ENCODE data around the gene NINJ2.

NINJ2 gene

DNA sequence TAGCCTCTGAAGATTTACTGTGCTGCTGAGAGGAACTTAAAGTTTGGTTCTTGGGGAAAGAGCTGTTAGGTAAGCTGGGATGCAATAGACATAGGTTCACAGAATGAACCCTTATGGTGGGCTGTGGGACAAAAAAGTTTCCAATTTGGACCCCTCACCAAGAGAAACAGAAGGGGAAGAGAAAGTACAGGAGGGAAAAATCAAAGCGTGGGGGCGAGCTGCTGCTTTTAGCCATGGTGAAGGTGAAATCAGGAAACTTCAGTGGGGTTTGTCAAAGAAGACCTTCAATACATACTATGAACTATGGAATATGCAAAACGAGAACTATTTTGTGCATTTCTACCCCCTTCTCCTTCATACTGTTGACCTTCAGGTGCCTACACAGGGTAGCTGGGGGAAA, 10.6 kb upstream of the NINJ2 start:
- no peak for DNase-seq (ENCODE audit: low read depth)

DNA sequence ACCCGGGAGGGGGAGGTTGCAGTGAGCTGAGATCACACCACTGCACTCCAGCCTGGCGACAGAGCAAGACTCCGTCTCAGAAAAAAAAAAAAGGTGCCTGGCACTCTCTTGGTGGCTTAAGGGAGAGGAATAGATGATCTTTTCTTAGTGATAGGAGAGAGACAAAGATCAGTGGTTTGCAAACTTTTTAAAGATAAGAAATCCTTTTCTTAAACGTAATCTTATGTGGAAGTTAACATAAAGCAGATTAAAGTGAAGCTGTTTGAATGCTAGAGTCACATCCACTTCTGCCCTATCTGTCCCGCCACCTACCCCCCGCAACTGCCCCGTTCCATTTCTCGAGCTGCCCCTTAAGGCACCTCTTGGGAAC, 6.3 kb upstream of the NINJ2 start:
- DNase-seq (ENCODE audit: low read depth): no peak

DNA sequence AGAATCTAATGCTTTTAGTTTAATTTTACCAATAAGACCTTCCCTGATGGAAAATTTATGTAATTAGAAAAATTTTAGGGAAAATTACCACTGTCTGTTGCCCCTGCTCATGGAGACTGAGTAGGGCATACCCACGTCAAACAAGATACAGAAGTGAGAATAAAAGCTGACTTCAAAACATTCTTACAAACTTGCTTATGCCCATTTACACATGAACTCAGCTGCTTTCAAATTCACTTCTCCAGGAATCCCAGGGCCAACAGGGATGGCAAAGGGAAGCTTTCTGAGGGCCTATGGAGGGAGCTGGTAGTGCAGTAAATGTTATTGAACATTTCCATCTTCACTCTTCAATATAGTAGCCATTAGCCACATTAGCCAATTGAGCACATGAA, 4.8 kb upstream of the NINJ2 start:
- no peak for DNase-seq (ENCODE audit: low read depth)

DNA sequence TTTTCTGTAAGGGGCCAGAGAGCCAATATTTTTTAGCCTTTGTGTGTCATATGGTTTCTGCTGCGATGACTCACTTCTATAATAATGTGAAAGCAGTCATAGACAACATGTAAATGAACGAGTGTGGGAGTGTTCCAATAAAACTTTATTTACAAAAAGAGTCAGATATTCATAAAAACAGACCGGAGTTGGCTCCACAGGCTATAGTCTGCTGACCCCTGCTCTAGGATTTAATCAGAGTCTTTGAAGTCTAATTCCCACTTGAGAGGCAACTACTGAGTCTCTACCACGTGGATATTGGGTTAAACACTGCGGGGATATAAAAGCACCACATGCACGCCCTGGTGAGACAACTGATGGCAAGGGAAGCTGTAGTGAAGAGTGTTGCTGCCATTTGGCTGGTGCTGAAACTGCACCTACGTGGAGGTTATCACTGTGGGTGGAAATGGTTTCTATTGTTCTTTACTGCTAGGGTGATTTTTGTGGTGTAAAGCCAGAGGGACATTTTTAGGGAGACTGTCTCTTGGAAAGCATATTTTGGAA, 3.6 kb upstream of the NINJ2 start:
- no peak for DNase-seq (ENCODE audit: low read depth)

DNA sequence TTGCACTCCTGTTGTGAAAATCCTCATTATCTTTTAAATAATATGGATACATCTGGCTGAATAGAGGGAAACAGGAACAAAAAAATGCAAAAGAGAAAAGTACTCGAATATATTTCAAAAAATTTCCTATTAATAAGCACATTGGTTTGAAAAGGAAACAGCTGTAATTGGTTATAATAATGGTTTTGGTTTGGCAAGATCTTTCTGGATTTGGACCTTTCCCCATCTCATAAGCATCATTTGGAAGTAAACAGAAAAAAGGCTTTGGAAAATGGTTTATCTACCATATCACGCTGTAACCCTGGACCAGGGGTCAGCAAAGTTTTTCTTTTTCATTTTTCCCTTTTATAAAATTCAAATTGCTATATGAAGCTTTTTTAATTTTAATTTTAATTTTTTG, 2.8 kb upstream of the NINJ2 start:
- DNase-seq (ENCODE audit: low read depth): no peak

DNA sequence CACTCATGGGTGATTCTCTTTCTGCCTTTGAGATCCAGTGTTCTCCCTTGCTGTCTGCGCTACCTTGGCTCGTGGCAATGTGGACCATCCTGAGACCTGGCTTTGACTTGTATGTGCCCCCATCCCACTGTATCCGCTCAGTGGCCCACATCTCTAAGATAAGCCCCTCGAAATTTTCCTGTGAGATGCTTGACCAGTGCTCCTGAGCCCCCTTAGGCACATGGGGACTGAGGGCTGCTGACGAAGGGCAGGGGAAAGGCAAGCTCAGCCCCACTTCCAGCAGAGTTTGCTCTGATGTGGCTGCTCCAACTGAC, 1.5 kb upstream of the NINJ2 start:
- DNase-seq (ENCODE audit: low read depth): no peak

DNA sequence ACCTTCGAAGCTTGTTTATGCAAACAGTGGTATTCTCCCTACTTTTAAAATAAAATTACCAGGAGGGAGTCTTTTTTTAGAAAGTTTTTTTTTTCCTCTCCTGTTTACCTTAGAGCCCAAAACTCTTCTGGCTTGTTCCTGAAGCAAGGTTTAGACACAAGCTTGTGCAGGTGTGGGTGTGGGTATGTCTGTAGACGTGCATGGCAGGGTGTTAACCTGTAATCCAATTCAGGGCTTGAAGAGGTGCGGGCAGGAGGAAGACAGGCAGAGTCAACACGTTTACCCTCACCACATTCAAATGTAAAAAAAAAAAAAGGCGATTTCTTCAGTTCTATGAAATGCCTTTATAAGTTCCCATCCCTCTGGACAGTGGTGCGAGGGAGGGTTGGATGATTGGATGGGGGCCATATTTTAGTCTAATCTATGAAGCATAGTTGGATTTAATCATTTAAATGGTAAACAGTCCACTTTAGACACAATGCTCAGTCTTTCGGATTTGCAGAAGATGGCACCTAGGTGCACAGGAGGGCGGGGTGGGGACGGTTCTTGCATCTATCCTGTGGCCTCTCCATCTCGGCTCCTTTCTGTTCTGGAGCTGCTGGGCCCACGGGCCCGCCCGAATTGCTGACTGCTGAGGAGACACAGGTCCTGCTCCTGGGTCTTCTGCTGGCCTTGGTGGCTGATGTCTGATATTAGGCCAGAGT, 982 bp upstream of the NINJ2 start:
- DNase-seq (ENCODE audit: low read depth): no peak

DNA sequence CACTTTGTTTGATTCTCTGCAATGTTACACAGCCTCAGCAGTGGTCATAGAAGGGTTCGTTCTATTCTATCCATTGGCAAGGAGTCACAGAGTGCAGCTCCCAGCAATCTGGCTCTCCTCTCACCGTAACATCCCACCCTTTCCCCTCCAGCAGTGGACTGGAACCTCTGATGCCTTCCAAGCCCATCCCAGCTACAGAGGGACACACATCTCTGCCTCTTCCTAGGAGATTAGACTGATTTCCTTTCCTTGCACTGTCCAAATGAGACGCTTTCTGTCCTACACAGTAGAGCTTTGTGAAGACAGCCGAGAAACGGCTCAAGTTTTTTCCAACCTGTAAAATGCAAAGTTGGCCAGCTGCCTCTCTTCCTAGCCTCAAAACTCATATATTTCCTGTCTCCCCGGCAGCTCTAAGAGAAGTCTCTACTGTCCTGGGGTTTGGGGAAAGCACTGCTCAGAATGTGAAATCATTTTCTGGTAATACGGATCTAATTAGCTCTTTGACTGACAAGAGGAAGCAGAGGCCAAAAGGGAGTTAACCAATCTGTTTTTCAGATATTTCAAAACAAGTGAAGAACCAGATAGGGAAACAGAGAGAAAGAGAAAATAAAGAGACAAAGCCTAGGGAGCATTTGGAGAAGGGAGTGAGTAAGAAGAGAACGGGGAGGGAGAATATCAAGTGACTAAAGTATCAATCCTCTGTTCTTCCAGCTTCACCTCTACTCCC, 516 bp downstream of the NINJ2 start:
- DNase-seq (ENCODE audit: low read depth): no peak

DNA sequence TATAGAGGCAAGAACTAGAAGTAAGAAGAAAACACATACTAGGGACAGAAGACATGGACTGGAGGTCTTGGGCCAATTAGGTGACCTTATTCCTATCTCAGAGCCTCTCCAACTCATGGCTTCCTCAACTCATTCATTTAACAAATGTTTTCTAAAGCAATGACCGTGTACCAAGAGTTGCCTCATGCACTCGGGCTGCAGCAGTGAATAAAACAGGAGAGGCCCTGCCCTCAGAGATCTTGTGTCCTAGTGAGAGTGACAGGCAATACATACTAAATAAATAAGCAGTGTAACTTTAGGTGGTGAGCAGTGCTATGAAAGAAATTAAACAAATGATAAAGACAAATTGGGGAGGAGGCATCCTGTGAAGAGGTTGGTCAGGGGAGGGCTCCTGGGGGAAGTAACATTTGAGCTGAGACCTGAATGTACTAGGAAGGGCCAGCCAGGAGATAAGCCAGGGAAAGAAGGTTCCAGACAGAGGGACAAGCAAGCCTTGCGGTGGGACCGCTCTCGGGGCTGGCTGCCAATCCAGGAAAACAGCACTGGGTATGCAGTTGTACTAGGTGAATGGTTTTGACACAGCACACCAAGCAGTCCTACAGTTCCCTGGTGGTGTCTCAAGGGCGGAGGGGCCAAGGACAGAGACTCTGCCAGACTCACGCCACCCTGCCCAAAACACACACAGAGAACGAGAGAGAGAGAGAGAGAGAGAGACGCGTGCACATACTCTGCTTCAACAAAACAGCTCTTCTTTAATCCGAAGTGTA, 1.3 kb downstream of the NINJ2 start:
- no peak for DNase-seq (ENCODE audit: low read depth)

DNA sequence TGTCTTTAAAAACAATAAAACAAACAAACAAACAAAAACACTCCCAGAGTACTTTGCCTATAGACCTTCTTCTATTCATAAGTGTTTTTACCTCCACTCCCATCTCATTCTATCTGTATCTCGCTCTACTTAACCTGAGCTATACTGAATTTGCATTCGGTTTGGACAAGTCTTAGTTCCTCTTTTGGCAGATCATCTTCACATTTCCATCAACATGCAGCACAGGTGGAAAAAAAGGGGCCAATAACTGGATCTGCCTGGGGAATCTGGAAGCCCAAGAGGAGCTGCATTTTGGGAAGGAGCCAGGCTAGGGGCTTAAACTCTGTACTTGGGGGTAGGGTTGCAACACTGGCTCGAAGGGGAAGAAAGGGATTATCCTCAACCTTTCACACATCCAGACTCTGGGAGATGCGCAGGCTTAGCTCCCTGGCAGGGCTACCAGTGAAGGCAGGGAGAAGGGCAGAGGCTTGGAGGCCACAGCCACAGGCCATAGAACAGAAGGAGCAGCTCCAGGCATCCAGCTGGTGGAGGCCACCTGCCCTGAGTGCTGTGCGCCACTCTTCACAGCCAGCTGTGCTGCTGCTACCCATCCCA, 4.1 kb downstream of the NINJ2 start:
- DNase-seq (ENCODE audit: low read depth): no peak

DNA sequence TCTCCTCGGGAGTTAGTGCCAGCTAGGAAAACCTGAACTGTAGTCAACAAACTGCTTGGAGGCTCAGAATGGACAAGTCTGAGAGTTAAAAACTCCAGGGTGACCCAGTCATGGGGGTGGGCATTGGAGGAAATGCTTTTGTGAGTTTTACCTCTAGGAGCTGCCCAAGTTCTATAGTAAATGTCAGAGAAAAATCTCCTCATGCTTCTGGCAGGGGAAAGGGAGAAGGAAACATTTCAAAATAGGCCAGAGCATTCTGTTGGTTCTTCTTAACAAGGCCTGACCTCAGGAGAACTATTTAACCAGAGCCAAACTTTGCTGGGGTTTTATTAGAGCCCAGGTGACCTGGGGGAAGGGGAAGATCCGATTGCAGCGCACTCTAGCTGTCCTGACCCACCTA, 12.3 kb downstream of the NINJ2 start:
- no peak for DNase-seq (ENCODE audit: low read depth)

DNA sequence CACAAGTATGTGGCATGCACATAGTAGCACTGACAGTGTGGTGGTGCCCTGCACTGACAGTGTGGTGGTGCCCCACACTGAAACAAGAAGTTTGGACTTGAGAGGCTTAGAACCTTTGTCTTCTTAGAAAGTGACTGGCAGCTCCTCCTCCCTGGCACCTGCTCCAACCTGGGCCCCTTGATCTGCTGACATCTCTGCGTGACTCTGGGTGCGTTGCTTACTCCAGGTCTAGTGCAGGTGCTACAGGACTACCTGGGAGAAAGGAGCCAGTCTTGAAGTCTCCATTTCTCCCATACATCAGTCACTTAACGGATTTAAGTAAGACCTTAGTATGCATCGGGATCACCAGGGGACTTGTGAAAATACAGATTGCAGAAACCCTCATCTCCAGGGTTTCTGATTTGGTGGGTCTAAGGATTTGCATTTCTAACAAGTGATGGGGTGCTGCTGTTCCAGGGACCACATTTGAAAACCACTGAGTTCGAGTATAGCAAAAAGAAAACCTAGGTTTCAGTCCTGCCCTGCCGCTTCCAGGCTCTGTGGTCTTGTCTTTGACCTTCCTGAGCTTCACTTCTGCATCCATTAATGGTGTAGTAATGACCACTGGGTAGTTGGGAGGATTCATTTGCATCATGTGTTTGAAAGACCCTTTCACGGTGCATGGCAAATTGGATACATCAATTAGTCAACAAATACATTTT, 15.7 kb downstream of the NINJ2 start:
- DNase-seq (ENCODE audit: low read depth): no peak

DNA sequence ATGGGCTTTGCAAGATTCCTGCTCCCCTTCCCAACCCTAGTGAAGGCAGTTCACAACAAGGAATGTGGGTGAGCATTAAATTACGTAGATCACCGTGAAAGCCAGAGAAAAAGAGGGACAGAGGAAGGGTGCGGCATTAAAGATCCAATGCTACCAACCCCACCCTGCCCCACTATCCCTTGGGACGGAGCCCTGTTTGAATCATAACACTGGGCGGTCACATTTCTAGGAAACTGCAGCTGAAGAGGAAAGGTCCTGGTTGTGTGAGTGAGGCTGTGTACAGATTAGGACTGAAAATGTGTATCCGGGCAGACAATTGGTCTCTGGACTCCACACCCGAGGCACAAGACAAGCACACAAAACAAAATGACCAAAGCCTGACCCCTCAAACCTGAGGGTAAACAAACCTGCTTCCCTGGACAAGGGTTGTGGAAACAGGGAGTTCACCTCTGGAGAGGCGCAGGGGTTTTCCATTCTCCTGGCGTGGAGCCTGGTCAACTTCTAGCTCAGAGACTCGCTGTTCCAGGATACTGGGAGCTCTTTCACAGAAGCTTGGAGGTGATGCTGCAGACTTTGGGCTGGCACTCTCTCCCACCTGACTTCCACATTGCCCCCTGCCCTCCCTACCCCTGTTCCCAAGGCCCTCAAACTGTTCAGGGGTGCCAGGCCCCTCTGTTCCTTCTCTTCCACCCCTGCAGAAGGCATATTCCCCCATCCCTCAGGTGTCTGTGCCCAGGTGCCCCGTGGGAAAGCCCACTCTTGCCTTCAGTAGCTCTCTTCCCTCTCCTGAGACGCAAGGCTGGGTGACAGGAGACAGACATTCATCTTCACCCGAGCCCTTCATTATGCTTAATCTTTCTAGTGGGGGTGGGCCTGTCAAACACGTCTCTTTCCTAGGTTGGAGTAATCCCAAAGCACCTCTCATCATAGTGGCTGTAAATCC, 16.5 kb downstream of the NINJ2 start:
- no peak for DNase-seq (ENCODE audit: low read depth)

DNA sequence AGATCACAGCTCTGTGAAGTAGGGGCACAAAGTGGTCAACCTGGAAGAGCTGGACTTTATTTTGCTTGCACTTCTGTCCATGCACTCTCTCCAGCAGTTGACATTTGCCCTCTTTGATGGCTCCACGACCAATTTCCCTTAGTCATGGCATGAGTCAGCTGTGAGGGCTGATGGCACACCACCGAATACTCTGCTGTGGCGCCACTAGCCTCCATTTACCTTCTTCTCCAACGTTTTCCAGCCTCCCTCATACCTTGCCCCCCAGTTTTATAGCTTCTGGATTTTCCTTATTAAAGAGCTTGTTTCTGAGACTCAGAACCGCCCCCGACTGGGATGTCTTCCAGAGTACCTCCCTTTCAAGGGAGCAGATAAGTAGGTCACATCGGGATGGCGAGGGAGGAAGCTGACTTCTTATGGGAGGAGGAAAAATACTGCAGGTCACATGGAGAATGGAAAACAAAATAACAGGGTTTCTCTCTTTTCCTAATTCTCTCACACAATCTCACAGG, 17.6 kb downstream of the NINJ2 start:
- DNase-seq (ENCODE audit: low read depth): no peak

DNA sequence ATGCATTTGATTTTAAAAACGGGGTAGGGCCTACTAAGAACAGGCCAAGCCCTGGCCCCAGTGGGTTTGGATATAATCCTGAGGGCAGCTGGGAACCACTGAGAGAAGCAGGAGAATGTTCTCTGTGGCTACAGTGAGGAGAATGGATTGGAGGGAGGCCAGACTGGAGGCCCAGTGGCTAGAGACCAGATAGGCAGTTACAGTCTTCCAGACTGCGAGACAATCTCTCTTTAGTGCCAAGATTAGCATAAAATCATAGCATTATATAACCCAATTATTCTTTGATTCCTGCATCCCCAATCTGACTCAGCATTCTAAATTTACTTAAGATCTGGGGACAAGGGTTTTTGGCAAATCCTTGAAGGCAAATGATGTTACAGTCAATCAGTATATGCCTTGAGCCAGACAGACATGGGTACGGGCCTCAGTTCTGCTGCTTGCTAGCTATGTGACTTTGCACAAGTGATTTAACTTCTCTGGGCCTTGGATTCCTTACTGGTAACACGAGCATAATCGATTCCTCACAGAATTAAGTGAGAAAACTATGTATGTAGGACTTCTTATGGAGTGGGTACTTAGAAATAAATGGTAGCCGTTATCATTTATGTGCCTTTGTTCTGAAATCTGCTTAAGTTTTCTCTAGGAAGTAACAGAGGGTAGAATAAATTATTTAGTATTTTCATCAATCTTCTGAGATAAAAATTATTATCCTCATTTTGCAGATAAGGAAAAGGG, 18.3 kb downstream of the NINJ2 start:
- no peak for DNase-seq (ENCODE audit: low read depth)

DNA sequence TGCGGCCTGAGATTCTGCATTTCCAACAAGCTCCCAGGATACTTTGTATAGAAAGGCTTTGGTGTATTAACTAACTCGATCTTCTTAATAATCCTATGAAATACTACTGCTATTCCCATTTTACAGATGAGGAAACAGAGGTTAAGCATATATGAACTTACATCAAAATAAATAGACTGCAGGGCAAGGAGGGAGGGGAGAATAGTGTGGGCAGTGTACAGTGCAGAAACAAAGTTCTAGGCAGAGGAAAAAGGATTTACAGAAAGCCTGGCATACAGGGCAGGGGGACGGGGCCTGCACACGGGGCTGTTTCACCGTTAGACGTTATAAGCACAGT, 19.0 kb downstream of the NINJ2 start:
- DNase-seq (ENCODE audit: low read depth): no peak

DNA sequence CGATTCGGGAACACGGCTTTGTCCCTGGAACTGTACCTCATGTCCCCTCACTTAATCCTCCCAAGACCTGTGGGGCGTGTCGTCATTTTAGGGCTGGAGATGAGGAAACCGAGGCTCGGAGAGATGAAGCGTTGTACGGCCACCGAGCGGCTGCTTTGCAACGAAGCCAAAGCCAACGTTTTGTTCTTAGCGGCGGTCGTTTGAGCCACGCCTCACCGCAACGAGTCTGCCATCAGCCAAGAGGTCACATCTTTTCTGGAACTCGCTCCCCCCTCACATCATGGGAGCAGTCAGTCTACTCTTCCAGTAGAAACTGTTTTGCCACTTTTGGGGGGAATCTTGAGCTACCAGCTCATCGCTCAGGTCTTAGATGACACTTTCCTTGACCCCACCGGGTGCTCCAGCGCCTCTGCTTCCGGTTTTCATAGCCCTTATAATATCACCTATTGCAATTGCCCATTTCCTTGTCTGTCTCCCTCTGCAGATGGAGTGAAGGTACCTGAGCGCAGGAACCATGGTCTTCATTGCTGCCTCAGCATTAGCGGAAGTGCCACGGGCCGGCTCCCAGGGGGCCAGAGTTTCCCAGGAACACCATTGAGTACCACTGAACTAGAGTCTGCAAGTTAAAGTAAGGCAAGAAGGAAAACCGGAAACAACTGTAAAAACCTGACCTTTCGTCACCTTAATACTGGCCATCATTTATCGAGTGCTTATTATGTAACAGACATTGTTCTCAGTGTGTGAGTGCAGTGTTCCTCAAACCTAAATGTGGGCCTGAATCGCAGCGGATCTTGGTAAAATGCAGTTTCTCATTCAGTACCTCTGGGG, 19.6 kb downstream of the NINJ2 start:
- no peak for DNase-seq (ENCODE audit: low read depth)

DNA sequence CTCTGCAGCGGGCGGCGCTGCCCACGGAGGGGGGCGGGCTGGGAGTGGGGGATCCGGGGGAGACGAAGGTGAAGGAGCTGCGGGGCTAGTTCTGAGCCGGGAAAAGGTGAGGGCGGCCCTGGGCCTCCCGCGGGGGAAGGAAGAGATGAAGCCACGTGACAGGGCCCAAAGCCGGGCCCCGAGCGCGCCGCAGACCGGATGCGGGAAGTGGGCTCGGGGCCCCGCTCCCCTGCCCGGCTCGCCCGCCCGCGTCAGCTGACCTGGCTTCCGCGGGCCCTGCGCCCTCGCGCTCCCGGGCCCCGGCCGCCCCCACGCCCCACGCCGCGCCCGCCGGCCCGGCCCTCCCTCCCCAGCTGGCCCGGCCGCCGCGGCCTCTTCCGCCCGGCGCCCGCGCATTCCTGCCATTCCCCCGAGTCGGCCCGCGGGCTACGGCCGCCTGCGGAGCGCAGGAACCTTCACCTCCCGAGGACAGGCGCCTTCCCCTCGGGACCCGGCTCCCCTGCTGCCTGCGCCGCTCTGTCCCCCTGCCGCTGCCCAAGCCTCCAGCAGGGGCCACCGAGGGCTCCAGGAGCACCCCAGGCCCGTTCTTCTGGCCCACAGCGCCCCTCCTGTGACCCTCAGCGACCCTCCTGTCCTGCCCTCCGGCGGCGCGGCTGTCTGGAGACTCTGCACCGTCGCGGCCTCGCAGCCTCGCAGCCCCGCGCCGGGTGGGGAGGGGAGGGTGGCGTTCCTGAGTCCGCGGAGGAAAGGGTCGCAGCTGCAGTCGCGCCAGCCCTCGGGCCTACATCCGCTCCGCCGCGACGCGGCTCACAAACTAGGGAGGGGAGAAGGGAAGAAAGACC, 20.4 kb downstream of the NINJ2 start:
- DNase-seq (ENCODE audit: low read depth): peak; percentile 60
